ENCODE measurements around the gene ELMO1. TPM values are rescaled to one million over a fixed set of nuclear protein-coding genes. Genes with fewer than 3 reads are reported as not detected.

The ELMO1 gene
- total RNA-seq, 1 experiment from 2014 or later, result 7.8 TPM

GRCh38 chr7:37186753-37187152 lies 261.9 kb downstream of the ELMO1 start:
- H2BK15ac ChIP-seq (ENCODE audit: low read depth, low read length), result no peak overlapping the region

More at GRCh38 chr7:37186753-37187152, 261.9 kb downstream of the ELMO1 start:
- no peak for TF ChIP-seq CTCF (conservative IDR thresholded peaks at IDR 0.05)
- Histone ChIP-seq H2BK120ac (ENCODE audit: low read depth, low read length, poor library complexity, severe bottlenecking) (no peak overlapping the region), H3K23ac (ENCODE audit: insufficient read length, low read depth, low read length) (no peak overlapping the region), H3K4ac (ENCODE audit: low read depth, low read length) (no peak overlapping the region), H2AFZ (ENCODE audit: low read length) (no peak overlapping the region), H2AK5ac (ENCODE audit: insufficient read length, low read length) (no peak overlapping the region), H3K27ac (ENCODE audit: insufficient read length, low read depth, low read length) (no peak overlapping the region), H3T11ph (ENCODE audit: low read length) (no peak overlapping the region), H2BK20ac (ENCODE audit: low read depth, low read length, poor library complexity, severe bottlenecking) (no peak overlapping the region), H3K9me3 (ENCODE audit: control insufficient read depth, low read depth, low read length) (no peaks in the 10 kb centered on the region), H3K56ac (ENCODE audit: insufficient read length, low read depth, low read length) (no peak overlapping the region), H3K4me2 (ENCODE audit: insufficient read depth, insufficient read length, low read length) (no peak overlapping the region), H3K4me1 (ENCODE audit: insufficient read depth, low read length) (peaks cover 3% of the 10 kb centered on the region; the same call in 1 of the 2 replicates), H3K27me3 (ENCODE audit: insufficient read depth, low read length) (no peaks in the 10 kb centered on the region), H3K14ac (ENCODE audit: insufficient read depth, low read length) (no peak overlapping the region), H2BK12ac (ENCODE audit: insufficient read length, low read depth, low read length) (no peak overlapping the region), H4K5ac (ENCODE audit: insufficient read length, low read depth, low read length) (no peak overlapping the region), H4K8ac (replicated peaks; ENCODE audit: insufficient read length, low read depth, low read length) (no peak overlapping the region), H2BK5ac (ENCODE audit: insufficient read length, low read length) (no peak overlapping the region), H3K79me2 (ENCODE audit: insufficient read depth, low read length) (no peaks in the 10 kb centered on the region), H4K91ac (ENCODE audit: insufficient read length, low read depth, low read length) (no peak overlapping the region), H3K18ac (ENCODE audit: insufficient read length, low read depth, low read length) (no peak overlapping the region), H4K20me1 (ENCODE audit: control insufficient read depth, insufficient read depth, insufficient read length) (no peaks in the 10 kb centered on the region), H3K23me2 (ENCODE audit: insufficient read length, low read depth, low read length, poor library complexity, severe bottlenecking) (peaks cover 2% of the 10 kb centered on the region), H3K79me1 (ENCODE audit: insufficient read depth, low read depth, low read length, poor library complexity, severe bottlenecking) (no peaks in the 10 kb centered on the region), H3K9ac (ENCODE audit: extremely low read depth, insufficient read length, low read length) (no peak overlapping the region)
- Mint-ChIP-seq H3K4me3 (no peak overlapping the region), H3K27ac (no peak overlapping the region), H3K9me3 (no peaks in the 10 kb centered on the region), H3K36me3 (ENCODE audit: insufficient read depth in 1 of 3, low read depth in 3 of 3) (no peaks in the 10 kb centered on the region), H3K4me1 (no peaks in the 10 kb centered on the region), H3K27me3 (ENCODE audit: low read depth) (no peaks in the 10 kb centered on the region)
- no peak for DNase-seq
- no CpG with 5 or more reads among the region's 1 CpG for WGBS (ENCODE audit: extremely low coverage, insufficient read length, low lambda C conversion rate)
